NCI-H1048 (cell line): ENCODE data around the gene STEAP2.

Experiments
- DNase-seq: peaks from one replicate; lab custom pipeline; 2025; lab: John Stamatoyannopoulos, UW

Gene STEAP2

DNA sequence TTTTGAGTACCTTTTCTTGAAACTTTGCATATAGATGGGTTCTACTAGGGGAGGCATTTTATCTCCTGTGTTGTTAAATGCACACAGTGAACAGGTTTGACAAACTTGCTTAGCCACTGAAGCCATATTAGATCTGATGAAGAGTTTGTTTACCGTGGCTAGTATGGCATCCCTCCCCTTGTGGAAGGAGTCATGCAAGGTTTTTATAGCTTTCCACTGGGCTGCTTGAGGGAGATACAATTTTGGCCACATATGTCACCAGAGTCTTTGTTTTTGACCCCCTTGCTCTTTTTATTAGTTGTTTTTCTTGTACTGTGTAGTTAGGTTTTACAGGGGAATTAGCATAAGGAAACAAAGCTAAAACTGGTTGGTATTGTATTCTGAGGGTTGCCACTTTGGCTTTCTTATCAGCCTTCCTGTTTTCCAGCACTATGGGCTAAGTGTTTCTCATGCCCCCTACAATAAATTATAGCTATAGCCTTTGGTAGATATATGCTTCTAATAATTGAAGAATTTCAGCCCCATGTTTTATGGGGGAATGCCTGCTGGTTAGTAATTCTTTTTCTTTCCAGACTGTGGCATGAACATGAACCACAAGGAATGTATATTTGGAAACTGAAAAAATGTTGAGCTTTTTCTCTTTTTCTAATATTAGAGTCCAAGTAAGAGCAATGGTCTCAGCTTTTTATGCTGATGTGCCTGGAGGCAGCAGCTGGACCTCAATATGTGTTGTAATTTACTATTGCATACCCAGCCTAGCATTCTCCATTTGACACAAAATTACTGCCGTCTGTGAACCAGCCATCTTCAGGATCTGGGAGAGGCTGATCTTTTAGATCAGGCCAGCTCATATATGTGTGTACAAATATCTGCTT, 18.4 kb upstream of the STEAP2 start:
- DNase-seq, result no peak

DNA sequence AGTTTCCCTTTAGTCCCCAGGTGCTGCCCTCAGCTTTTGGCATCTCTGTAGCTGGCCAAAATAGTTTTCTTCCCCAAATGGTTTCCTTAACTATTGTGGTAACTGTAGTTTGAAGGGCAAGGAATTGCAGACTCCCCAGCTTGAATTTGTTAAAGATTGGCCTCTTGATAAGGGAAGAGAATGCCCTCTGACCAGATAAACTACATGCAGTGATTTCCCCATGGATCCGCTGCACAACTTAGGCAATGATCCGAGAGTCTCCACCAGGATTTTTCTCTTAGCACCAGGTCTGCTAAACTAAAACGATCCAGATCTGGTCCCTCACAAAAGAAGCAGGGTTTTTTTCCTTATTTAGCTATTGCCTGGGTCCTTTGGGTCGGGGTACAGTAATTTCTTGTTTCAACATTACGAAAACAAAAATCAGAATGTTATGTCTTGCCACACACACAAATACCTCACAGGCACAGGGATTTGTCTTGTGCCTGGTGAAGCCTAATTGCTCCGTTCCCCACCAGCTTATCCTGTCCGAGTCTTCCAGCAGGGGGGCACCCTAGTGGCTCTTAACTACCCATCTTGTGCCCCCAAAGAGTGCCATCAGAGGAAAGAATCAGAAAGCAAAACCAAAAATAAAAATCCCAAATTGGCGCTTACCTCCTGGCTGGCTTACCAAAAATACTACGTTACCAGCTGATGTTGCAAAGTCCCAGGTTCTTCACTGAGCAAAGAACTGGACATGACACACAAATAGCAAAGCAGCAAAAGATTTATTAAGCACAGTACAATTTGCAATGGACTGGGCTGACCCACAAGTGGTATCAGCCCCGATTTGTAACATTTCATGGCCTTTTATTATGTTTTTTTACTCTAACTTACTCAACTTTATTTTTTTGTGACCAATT, 16.4 kb upstream of the STEAP2 start:
- DNase-seq, result no peak

- no peak for DNase-seq
Measured at GRCh38 chr7:90201500-90202195, 9.9 kb upstream of the STEAP2 start.

- no peak for DNase-seq
Measured at GRCh38 chr7:90207956-90208355, 3.6 kb upstream of the STEAP2 start.

- DNase-seq, result no peak
Measured at GRCh38 chr7:90209776-90210175, 1.8 kb upstream of the STEAP2 start.

DNA sequence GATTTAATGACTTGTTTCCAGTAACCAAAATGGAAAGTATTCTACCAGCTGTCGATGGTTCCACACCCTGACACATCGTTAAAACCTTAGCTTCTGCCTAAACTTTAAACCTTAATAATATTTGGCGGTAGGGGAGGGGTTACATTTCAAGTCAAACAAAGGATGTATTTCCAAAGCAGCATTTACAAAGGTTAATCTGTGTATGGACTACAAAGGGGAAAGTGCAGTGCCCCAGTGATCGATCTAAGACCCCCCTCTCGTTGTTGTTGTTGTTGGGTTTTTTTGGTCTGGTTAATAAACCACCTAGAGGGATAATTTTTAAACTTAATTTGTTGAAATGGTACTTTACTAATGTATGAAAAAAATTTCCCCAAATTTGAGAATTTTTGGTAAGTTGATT, 1.1 kb upstream of the STEAP2 start:
- no peak for DNase-seq

- no peak for DNase-seq
Measured at GRCh38 chr7:90210981-90211380, 559 bp upstream of the STEAP2 start.

DNA sequence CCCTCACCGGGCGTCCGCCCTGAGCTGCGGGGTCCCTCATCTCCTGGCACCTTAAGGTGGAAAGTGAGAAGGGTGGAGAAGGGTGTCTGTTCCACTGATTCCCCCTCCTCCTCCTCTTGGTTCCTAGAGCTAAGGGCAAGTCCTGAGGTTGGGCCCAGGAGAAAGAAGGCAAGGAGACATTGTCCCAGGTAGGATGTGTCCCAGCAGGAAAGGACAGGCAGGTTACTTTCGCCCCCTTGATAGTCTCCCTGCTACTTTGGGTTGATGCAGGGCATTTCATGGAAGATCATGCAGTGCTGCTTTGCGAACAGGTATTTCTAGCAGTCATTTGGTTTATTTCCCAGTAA, 582 bp downstream of the STEAP2 start:
- DNase-seq, result no peak

- DNase-seq, result no peak
Measured at GRCh38 chr7:90213521-90213920, 2.0 kb downstream of the STEAP2 start.

DNA sequence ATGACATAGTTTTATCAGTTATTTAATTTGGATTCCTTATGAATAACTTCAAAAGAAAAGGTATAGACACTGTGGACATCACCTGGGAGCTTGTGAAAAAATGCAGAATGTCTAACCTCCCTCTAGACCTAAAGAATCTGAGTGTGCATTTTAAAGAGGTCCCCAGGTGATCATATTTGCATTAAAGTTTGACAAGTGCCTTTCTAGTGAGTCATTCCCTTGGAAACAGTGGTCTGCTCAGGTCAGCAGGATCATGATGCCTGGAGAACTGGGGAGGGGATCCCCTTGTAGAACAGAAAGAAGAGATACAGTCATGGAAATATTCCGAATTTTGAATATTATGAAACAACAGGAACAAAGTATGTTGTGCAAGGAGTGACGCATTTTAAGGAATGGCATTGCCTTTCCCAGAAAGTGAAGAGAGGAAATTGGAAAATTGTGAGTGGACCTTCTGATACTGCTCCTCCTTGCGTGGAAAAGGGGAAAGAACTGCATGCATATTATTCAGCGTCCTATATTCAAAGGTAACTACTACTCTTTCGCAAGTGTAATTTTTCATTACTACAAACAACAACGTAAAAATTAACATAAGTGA, 4.6 kb downstream of the STEAP2 start:
- no peak for DNase-seq

- no peak for DNase-seq
Measured at GRCh38 chr7:90216771-90217170, 5.2 kb downstream of the STEAP2 start.

- DNase-seq, result no peak
Measured at GRCh38 chr7:90222390-90222789, 10.8 kb downstream of the STEAP2 start.

- DNase-seq, result no peak
Measured at GRCh38 chr7:90222811-90223725, 11.5 kb downstream of the STEAP2 start.

GRCh38 chr7:90224195-90224594, 12.7 kb downstream of the STEAP2 start:
- no peak for DNase-seq

GRCh38 chr7:90225181-90225580, 13.6 kb downstream of the STEAP2 start:
- DNase-seq, result no peak

- DNase-seq, result no peak
Measured at GRCh38 chr7:90225601-90226000, 14.1 kb downstream of the STEAP2 start.

GRCh38 chr7:90227259-90227658, 15.7 kb downstream of the STEAP2 start:
- DNase-seq, result no peak

DNA sequence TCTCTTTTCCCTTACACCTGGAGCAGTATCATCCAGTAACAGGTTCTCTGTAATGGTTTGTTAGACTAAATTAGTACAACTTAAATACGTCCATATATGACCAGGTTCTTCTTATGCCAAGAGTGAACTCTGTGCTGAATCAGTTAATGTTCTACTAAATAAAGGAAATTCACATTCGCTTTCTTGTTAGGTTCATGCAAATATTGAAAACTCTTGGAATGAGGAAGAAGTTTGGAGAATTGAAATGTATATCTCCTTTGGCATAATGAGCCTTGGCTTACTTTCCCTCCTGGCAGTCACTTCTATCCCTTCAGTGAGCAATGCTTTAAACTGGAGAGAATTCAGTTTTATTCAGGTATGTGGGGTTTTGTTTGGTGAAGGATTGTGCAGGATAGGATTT, 18.1 kb downstream of the STEAP2 start:
- no peak for DNase-seq

GRCh38 chr7:90230834-90231233, 19.3 kb downstream of the STEAP2 start:
- no peak for DNase-seq

GRCh38 chr7:90231304-90231703, 19.8 kb downstream of the STEAP2 start:
- DNase-seq, result no peak

DNA sequence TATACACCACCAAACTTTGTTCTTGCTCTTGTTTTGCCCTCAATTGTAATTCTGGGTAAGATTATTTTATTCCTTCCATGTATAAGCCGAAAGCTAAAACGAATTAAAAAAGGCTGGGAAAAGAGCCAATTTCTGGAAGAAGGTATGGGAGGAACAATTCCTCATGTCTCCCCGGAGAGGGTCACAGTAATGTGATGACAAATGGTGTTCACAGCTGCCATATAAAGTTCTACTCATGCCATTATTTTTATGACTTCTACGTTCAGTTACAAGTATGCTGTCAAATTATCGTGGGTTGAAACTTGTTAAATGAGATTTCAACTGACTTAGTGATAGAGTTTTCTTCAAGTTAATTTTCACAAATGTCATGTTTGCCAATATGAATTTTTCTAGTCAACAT, 20.9 kb downstream of the STEAP2 start:
- DNase-seq, result no peak
